GM19238 (cell line): ENCODE results near the gene HP1BP3.
"Not testable (repeated sequence)": the region's sequence is repeated elsewhere in the genome, so short reads cannot be mapped to it uniquely, and the experiment has no call there.

Source experiments
- DNase-seq: peaks from one replicate; pipeline ENCODE4 v3.0.0; 2011; ENCODE audit warnings: low spot score; ENCODE audit not compliant: insufficient read length

Gene HP1BP3

DNA sequence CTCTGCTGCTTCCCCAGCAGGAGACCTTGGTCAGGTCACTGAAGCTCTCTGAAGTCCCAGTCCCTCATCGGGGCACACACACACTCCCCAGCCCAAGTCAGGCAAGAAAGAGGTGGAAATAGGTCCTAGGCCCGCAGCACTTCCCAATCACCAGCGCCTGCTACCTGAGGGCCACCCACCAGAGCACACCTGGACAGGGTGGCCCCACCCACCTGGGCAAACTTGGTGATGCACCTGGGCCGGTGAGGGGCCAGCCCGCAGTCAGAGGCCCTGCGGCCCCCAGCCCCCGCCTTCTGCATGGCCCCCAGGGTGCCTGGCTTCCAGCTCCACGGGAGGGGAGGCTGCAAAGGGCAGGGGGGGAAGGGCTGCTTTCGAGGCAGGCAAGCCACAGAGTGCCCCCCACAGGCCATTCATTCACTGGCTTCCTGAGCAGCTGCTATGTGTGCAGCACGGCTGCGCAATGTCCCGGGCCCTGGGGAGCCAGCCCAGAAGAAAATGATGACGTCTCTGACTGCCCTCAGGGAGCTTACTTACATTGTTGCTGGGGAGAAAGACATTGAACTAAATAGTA lies 59.3 kb downstream of the HP1BP3 start:
- DNase-seq: no peak

DNA sequence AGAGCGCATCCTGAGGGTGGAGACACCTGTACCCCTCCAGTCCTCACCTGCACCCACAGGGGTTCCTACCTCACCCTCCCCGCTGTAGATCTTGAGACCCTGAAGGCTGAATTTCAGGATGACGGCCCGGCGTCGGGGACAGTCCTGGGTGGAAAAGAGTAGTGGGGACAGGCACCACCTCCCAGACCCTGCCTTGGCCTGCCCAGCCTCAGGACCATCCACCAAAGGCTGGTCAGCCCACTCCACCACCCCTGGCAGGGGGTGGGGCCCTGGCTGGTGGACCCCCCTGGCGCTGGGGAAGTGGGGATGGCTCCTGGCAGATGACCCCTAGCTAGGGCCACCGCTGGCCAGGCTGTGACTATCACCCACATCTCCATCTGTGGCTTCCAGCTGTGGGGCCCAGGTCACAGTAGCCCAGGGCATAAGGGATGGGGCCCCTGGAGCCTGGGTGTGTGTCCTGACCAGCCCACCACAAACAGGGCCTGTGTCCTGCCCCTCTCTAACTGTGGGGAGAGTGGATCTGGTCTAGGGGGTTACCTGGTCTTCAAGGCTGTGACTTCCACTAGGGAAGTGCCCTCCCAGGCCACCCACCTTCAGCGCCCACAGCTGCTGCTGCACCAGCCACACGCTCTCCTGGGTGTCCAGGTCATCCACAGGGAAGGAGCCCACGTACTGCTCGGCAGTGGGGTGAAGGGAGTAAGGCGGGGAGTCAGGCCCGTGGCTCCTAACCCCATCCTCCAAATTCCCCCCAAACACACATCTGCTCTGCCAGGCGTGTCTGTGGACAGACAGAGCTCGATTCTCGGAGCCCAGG lies 60.0 kb downstream of the HP1BP3 start:
- DNase-seq: no peak

DNA sequence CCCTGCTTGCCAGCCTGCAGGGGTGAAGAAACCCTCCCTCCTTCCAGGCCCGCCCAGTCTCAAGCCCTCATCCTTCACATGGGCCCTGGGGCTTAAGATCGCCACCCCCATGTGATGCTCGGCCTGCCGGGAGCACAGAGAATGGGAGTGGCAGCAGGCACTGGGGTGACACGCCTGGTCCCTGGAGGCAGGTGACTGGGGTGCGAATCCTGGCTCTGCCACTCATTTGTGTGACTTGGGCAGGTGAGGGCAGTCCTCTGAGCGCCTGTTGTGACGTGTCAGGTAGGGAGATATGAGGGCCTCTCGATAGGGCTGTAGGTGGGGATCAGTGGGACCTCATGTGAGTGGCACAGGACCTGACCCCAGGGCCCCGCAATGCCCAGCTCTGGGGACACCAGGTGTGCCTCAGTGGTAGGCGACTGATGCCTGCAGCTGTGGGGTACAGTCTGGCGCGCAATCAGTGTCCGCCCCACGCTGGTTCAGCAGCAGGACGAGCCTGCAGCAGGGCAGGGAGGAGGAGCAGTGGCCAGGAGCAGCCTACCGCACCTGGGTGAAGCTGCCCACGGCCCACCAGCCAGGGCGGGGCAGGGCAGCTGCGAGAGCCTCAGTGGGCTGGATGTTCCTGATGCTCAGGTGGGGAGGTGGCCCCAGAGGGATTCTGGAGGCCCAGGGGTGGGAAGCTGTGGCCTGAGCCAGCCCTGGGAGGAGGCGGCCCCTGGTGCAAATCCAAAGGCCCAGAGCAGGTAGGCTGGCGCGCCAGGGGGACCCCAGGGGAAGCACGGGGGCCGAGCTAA lies 60.8 kb downstream of the HP1BP3 start:
- no peak for DNase-seq

DNA sequence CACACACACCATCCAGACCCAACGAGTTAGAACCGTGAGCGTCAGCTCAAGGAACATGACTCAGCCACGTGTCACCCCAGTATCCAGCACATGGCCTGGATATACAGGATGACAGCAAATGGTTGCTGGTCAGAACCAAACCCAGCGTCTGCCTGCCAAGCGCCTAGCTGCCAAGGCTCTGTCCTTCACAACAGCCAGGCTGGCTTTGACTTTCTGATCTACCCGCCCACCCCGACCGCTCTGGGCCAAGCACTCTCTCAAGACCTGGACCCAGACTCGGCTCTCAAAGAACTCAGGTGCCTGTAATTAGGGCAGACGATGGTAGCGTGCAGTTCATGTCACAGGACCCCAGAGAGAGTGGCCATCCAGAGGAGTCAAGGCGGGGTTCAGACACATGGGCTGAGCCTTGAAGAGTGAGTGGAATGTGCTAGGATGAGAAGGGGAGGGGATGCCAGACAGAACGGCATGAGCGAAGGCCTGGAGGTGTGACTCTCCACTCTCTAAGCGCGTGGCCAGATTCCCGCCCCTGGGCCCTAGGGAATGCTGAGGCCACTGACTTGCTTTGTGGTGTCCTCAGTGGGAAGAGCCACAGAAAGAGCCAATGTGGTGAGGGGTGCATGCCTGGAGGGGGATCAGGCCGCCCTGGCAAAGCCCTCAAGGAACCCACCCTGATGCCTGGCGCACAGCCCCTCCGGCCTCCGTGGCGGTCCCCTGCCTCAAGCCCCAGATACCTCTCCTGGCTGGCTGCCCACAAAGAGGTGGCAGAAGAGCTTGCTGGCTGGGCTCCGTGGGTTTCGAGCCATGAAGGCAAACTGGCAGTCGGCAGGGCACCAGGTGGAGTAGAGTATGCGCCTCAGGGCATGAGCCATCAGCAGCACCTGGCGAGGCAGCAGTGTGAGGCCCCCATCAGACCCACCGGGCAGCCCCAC lies 61.7 kb downstream of the HP1BP3 start:
- DNase-seq: no peak

DNA sequence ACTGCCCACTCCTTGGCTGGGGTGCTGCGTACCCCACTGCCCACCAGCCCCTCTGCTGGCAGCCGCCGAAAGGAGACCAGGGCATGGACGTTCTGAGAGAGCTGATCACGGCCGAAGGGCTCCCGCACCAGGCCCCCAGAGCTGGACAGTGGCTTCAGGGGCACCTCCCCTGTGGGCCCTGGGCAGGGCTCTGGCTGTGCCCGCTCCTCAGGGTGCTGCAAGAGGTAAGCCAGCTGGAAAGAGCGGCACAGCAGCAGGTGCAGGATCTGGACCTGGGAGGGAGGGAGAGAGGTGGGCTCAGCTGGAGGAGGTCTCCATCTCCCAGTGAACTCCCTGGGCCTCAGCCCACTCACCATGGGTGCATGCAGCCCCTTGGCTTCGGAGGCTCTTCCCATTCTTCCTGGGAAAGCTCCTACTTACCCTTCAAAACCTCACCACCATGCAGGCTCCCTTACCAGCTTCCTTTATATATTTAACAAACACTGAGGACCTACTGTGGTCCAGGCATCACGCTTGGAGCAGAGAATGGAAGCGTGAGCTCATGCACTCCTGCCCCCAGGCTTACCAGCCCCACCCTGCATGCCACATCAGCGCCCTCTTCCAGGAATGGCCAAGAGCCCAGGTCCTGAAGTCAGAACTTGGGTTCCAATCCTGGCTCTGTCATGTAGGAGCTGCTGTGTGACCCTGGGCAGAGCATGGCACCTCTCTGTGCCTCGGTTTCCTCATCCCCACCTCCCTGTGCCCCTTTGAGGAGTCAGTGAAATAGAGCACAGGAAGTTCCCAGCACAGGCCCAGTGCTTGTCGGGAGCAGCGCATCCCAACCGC lies 62.5 kb downstream of the HP1BP3 start:
- DNase-seq: no peak

DNA sequence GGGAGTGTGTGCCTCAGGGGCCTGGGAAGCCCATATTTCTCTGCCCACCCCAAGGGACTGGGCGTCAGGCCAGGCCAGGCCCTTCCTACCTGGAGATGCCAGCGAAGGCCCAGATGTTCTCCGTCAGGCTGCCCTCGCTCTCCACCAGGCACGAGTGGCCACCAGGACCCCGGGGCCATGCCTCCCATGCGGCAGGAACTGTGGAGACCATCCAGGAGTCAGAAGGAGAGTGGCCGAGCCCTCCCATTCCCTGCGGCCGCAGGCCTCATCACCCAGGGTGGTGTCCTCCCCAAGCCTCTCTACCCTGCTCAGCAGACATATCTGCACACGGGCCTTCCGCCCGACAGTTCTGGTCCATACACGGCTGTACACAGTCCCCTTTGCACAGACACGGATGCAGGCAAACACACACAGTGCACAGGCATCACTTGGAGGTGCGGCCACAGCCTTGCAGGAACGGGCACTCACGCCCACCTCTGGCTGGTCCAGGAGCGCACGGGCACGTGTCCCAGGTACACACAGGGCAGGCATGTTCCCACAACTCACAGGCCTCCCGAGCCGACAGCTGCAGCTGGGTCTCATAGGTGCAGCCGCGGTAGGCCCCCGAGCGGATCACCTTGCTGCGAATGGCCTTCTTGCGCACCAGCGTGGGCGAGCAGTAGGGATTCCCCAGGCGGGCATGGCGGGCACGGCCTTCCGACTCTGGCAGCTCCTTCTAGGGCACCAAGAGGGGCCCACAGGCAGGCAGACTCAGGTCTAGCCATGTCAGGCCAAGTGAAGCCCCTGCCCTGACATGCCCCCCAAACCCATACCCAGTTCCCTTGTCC lies 63.4 kb downstream of the HP1BP3 start:
- no peak for DNase-seq

DNA sequence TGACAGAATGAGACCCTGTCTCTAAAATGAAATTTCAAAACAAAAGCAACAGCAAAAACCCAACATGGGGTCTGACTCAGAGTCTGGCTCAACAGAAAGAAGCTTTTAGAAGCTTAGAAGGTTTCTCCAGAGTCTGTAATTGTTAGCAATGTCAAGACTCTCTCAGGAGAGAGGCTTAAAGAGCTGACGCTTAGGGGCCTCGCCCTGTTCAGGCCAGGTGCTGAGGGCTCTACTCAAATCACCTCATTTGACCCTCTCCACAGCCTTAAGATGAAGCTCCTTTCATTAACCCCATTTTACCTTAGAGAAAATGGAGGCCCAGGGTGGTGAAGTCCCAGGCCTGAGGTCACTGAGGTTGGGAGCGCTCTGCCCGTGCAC lies 64.0 kb downstream of the HP1BP3 start:
- no peak for DNase-seq

DNA sequence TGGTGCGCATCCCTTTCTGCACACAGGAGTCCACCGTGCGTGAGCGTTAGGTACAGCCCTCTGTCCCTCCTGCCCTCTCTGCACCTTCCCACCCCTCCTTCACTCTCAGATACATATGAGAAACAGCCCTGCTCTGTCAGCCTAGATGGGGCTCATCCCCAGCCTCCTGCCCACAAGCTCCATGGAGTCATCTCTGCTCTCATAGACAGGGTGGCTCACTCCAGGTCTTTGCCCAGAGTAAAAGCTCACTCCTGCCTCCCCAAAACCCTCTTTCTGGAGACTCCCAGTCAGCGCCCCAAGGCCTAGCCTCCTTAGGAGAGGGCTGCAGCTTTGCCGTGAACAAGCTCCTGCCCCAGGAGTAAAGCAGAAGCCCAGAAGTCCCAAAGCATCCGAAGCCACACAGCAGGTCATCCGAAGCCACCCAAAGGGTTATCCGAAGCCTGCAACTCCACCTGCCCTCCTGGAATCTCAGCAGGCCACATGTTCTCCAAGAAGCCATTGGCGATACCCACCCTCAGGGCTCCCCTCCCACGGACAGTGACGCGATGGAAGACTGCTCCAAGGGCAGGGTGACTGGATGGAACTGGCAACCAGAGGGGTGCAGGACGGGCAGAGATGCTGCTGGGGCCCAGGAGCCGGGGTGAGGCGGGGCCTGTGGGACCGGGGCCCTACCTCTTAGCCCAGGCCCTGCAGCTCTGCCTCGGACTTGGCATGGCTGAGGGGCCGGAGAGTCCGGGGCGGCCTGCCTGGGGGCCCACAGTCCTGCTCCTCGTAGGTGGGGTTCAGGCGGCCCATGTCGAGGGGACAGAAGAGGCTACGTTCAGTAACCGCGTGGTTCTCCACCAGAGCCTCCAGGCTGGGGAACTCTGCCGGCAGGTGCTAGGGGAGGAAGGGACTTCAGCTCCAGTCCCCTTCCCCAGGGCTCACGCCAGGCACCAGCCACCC lies 65.7 kb downstream of the HP1BP3 start:
- no peak for DNase-seq

DNA sequence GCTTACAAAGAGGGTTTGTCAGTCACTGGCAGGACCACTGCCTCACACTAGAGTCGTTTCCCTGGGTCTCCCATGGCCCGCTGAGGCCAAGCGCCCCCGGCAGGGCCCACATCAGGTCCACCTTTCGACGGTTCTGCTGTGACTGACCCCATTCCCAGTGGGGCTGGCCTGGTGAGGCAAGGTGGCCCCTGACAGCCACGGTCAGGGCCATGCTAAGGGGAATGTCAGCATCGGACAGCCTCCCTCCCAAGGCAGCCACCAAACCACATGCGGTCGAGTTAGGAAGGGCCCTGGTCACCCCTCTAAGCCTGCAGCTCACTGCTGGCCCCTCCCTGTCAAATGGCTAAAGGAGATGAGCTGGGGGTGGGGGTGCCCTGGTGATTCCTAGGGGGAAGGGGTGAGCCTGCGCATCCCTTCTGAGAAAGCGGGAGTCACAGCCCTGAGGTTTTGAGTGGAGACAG lies 66.4 kb downstream of the HP1BP3 start:
- DNase-seq: no peak

DNA sequence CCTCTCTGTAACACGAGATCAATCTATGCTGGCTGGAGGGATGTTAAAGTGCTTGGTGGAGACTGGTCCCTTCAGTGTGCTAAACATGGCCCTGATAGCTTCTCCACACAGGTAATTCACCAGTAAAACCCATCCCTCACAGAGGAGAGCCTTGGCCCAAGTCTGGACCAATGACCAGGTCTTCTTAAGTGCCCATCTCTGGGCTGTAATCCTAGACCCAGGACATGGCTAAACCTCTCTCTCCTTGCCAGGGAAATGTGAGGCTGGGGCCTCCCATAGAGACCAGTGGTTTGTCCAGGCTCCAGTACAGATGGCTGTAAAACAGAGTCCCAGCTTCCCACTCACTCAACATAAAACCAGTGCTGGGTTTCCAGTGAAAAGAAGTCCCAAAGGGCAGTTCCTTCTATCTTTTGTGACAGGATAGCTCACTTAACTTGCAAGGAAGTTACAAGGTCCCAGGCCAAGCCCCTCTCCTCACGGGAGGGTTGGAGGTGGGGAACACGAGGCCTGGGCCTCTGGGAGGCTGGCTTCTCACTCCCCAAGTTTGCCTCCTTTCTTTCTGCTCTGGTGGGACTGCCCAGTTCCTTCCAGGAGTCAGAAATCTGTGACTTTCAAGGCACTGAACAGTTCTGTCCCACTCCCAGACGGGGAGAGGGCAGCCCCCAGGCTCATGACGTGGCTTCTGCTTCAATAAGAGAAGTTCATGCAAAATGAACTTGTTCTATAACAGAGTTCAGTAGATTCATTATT lies 67.1 kb downstream of the HP1BP3 start:
- DNase-seq: no peak

DNA sequence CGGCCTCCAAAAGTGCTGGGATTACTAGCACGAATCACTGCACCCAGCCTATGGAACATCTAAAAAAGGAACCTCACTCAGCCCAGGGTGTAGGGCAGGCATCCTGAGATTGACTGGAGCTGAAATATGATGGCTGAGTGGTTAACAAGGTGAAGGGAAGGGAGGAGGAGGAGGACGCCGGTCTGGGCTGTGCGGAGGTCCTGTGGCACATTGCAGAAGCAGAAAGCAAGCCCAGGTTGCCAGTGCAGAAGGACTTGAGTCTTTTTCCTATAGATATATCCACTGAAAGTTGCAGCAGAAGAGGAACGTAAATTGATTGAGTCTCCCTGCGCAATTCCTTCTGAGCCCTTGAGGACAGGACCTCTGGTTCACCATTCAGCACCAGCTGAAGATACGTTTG lies 67.8 kb downstream of the HP1BP3 start:
- DNase-seq: no peak

DNA sequence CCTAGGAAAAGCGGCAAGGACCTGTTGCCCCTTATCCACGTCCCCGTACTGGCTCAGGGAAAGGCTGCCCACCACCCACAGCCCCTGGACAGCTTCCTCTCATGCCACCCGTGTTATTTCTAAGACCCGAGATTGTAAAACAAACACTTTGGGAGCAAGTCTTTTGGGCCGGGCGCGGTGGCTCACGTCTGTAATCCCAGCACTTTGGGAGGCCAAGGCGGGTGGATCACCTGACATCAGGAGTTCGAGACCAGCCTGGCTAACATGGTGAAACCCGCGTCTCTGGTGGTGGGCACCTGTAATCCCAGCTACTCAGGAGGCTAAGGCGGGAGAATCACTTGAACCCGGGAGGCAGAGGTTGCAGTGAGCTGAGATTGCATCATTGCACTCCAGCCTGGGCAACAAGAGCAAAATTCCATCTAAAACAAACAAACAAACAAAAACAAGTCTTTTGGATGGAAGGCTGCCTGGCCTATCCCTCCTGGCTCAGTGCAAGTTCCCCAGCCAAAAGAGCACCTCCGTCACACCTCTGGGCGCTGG lies 68.7 kb downstream of the HP1BP3 start:
- not testable (repeated sequence) for DNase-seq

DNA sequence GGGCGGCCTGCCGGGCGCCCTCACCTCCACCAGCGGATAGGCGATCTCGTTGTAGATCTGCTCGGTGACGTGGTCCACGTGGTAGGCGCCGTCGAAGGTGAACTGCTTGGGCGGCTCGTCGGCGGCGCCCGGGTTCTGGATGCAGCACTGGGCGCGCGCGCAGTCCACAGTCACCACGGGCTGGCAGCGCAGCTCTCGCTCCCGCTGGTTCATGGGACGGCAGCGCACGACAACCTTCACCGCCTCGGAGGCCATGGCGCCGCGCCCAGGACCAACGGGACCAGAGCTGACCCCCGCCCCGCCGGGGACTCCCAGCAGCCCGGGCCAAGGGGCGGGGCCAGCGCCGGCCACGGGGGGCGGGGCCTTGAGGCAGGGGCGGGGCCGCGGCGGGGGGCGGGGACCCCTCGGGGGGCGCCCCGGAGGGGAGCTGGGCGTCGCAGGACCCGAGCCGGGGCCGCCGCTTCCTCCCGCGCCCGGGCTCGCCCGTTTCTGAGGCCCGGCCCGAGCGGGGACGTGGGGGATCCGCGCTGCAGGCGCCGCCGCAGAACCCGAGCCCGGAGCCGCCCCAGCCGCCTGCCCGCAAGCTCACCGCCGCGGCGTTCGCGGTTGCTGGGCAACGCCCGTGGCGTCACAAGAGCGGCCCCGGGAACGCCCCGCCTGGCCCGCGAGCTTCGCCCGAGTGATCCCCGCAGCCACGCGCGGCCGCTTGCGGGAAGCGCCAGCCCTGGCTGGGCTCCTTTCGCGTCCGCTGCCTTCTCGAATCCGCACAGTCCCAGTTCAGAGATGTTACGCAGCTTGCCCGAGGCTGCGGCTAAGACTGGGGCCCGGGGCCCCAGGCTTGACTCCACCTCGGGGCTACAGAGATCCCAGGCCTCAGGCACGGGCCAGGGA lies 69.4 kb downstream of the HP1BP3 start, which contains the start of gene KIF17:
Gene KIF17 (minus strand): TSS at position 556 of the 891 bp plus-strand sequence. CDS start 301 bp downstream, at position 255.
- peak; percentile 73 for DNase-seq

DNA sequence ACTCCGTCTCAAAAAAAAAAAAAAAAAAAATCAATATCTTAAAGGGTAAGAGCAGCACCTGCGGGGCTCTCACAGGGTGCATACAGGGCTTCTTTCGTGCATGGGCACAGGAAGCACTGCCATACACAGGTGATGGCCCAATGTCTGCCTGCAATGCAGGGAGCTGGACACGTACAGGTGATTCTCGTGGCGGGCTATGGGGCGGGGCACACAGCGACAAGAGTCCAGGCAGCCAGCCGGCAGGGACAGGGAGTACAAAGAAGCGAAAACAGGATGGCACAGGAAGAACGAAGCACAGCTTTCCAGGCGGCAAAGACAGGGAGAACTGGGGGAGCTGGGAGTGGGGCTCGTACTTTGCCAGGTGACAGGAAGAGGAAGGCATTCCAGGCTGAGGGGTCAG lies 70.9 kb downstream of the HP1BP3 start:
- DNase-seq: no peak

DNA sequence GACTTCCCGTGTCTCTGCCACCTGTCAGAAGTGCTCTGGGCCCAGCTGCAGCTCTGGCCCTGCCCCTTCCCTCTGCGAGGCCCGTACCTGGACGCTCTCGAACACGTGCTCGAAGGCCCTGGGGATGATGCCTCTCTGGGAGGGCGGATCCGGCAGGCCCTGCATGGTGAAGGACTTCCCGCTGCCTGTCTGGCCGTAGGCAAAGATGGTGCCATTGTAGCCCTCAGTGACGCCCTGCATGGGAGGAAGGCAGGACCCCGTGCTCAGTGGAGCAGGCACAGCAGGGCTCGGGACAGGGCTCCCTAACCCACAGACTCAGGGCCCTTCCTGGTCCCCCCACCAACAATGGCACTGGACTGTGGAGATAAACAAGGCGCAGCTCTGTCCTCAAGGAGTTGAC lies 71.7 kb downstream of the HP1BP3 start:
- no peak for DNase-seq

DNA sequence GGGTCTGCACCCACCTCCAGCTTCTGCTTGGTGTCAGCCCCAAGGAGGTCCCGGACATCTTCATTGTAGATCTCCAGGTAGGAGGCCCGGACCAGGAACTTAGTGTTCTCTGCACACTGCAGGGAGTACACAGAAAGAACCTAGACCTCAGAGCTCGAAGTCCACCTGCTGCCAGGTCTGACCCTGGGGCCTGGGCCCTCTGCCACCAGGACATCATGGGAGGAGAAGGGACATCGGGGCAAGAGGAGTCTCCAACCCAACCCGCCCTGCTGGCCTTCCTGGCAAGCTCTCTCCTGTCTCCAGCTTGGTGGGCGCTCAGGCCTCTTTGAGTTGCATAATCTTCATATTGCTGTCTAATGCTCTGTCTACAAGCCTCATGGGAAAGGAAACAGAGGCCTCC lies 73.7 kb downstream of the HP1BP3 start:
- no peak for DNase-seq
